SJSA1 (cell line): ENCODE data around the gene GINS3. TPM values are rescaled to one million over a fixed set of nuclear protein-coding genes. Genes with fewer than 3 reads are reported as not detected.
"Not testable (repeated sequence)": the region's sequence is repeated elsewhere in the genome, so short reads cannot be mapped to it uniquely, and the experiment has no call there.

Experiments used
- DNase-seq, 2 experiments: peaks; one replicate each; pipeline ENCODE4 v3.0.0-alpha.2; 2015 to 2020; ENCODE audit warnings: low spot score in 2 of 2, low read depth in 1 of 2
- H3K27ac ChIP-seq: fragments of 250-450 bp; sonication (Bioruptor Pico); 2 replicates; pipeline ENCODE4 v1.5.1; 2020; ENCODE audit warnings: mild to moderate bottlenecking, moderate library complexity
- H3K27me3 ChIP-seq: fragments of 250-450 bp; sonication (Bioruptor Pico); replicated peaks from 2 replicates; pipeline ENCODE4 v1.5.1; 2020; ENCODE audit warnings: mild to moderate bottlenecking, moderate library complexity
- H3K36me3 ChIP-seq: fragments of 250-450 bp; sonication (Bioruptor Pico); 2 replicates; pipeline ENCODE4 v1.5.1; 2020; ENCODE audit warnings: mild to moderate bottlenecking
- H3K4me1 ChIP-seq: fragments of 250-450 bp; sonication (Bioruptor Pico); replicated peaks from 2 replicates; pipeline ENCODE4 v1.6.1; 2021; ENCODE audit warnings: mild to moderate bottlenecking
- H3K4me3 ChIP-seq: fragments of 250-450 bp; sonication (Bioruptor Pico); 2 replicates; pipeline ENCODE4 v1.5.1; 2020; ENCODE audit warnings: mild to moderate bottlenecking
- H3K9me3 ChIP-seq: fragments of 250-450 bp; sonication (Bioruptor Pico); replicated peaks from 2 replicates; pipeline ENCODE4 v1.5.1; 2020; ENCODE audit warnings: mild to moderate bottlenecking
- total RNA-seq: library from RNA; depleted of rRNA; stranded (reverse); fragments of >200 nt; shearing (Covaris generic); gene quantifications from 2 replicates; pipeline ENCODE4 v1.2.3, GENCODE V29; 2014

Gene GINS3
- total RNA-seq, 1 experiment from 2014 or later: 15.9 TPM

- H3K27ac ChIP-seq: no peak overlapping the region
- DNase-seq: no peak
- no peaks in the 10 kb centered on the region for H3K27me3 ChIP-seq
Measured at GRCh38 chr16:58409316-58409973, 17.2 kb downstream of the GINS3 start.

GRCh38 chr16:58411336-58411735, 19.1 kb downstream of the GINS3 start:
- Histone ChIP-seq H3K27ac (no peak overlapping the region), H3K9me3 (no peaks in the 10 kb centered on the region), H3K4me1 (no peaks in the 10 kb centered on the region), H3K36me3 (no peaks in the 10 kb centered on the region), H3K27me3 (no peaks in the 10 kb centered on the region), H3K4me3 (no peak overlapping the region)
- no peak for DNase-seq

More at GRCh38 chr16:58409316-58409973, 17.2 kb downstream of the GINS3 start:
- Histone ChIP-seq H3K4me1 (no peaks in the 10 kb centered on the region), H3K4me3 (no peak overlapping the region), H3K9me3 (no peaks in the 10 kb centered on the region), H3K36me3 (no peaks in the 10 kb centered on the region)

GRCh38 chr16:58411736-58412614, 19.7 kb downstream of the GINS3 start:
- Histone ChIP-seq H3K27me3 (no peaks in the 10 kb centered on the region), H3K4me3 (no peak overlapping the region), H3K4me1 (no peaks in the 10 kb centered on the region), H3K9me3 (no peaks in the 10 kb centered on the region), H3K27ac (no peak overlapping the region), H3K36me3 (no peaks in the 10 kb centered on the region)
- DNase-seq: no peak

- not testable (repeated sequence) for H3K4me3 ChIP-seq, H3K36me3 ChIP-seq, H3K27me3 ChIP-seq, DNase-seq, H3K27ac ChIP-seq, H3K4me1 ChIP-seq, H3K9me3 ChIP-seq
Measured at GRCh38 chr16:58412615-58412970, 20.3 kb downstream of the GINS3 start.

GRCh38 chr16:58413359-58413758, 21.1 kb downstream of the GINS3 start:
- Histone ChIP-seq H3K36me3 (no peaks in the 10 kb centered on the region), H3K27ac (no peak overlapping the region), H3K4me3 (no peak overlapping the region), H3K9me3 (no peaks in the 10 kb centered on the region), H3K27me3 (no peaks in the 10 kb centered on the region), H3K4me1 (no peaks in the 10 kb centered on the region)
- no peak for DNase-seq

- Histone ChIP-seq H3K4me3 (no peak overlapping the region), H3K36me3 (no peaks in the 10 kb centered on the region), H3K27me3 (no peaks in the 10 kb centered on the region), H3K27ac (no peak overlapping the region), H3K4me1 (peaks cover 4% of the 10 kb centered on the region), H3K9me3 (no peaks in the 10 kb centered on the region)
- DNase-seq: no peak
Measured at GRCh38 chr16:58415003-58415402, 22.7 kb downstream of the GINS3 start.

- not testable (repeated sequence) for H3K9me3 ChIP-seq, H3K4me3 ChIP-seq, DNase-seq, H3K36me3 ChIP-seq, H3K27ac ChIP-seq, H3K4me1 ChIP-seq, H3K27me3 ChIP-seq
Measured at GRCh38 chr16:58415961-58416360, 23.7 kb downstream of the GINS3 start.

- no peak overlapping the region for H3K4me3 ChIP-seq
- H3K9me3 ChIP-seq: no peaks in the 10 kb centered on the region
- no peaks in the 10 kb centered on the region for H3K36me3 ChIP-seq
- DNase-seq: no peak
- no peaks in the 10 kb centered on the region for H3K27me3 ChIP-seq
- H3K4me1 ChIP-seq: peaks cover 4% of the 10 kb centered on the region
- no peak overlapping the region for H3K27ac ChIP-seq
Measured at GRCh38 chr16:58417035-58417434, 24.8 kb downstream of the GINS3 start.

- H3K36me3 ChIP-seq: no peaks in the 10 kb centered on the region
- H3K27ac ChIP-seq: no peak overlapping the region
- no peaks in the 10 kb centered on the region for H3K27me3 ChIP-seq
- H3K4me1 ChIP-seq: peaks cover 4% of the 10 kb centered on the region
- no peak overlapping the region for H3K4me3 ChIP-seq
- DNase-seq: no peak
- no peaks in the 10 kb centered on the region for H3K9me3 ChIP-seq
Measured at GRCh38 chr16:58417600-58417999, 25.3 kb downstream of the GINS3 start.

GRCh38 chr16:58418026-58418425, 25.8 kb downstream of the GINS3 start:
- Histone ChIP-seq H3K9me3 (no peaks in the 10 kb centered on the region), H3K4me1 (peaks cover 4% of the 10 kb centered on the region), H3K27ac (no peak overlapping the region), H3K27me3 (no peaks in the 10 kb centered on the region), H3K36me3 (no peaks in the 10 kb centered on the region), H3K4me3 (no peak overlapping the region)
- no peak for DNase-seq

GRCh38 chr16:58418601-58419000, 26.3 kb downstream of the GINS3 start:
- DNase-seq: no peak
- H3K27me3 ChIP-seq: peaks cover 3% of the 10 kb centered on the region; the same call in 1 of the 2 replicates
- peaks cover 4% of the 10 kb centered on the region for H3K4me1 ChIP-seq

GRCh38 chr16:58419241-58419990, 27.1 kb downstream of the GINS3 start:
- no peaks in the 10 kb centered on the region for H3K36me3 ChIP-seq
- no peak overlapping the region for H3K4me3 ChIP-seq
- H3K4me1 ChIP-seq: peaks cover 4% of the 10 kb centered on the region
- H3K9me3 ChIP-seq: no peaks in the 10 kb centered on the region
- no peak overlapping the region for H3K27ac ChIP-seq
- peaks cover 8% of the 10 kb centered on the region; the same call in 1 of the 2 replicates for H3K27me3 ChIP-seq
- DNase-seq: no peak

More at GRCh38 chr16:58418601-58419000, 26.3 kb downstream of the GINS3 start:
- H3K27ac ChIP-seq: no peak overlapping the region
- H3K9me3 ChIP-seq: no peaks in the 10 kb centered on the region
- no peaks in the 10 kb centered on the region for H3K36me3 ChIP-seq
- H3K4me3 ChIP-seq: no peak overlapping the region

- Histone ChIP-seq H3K9me3 (no peaks in the 10 kb centered on the region), H3K36me3 (no peaks in the 10 kb centered on the region), H3K27me3 (peaks cover 13% of the 10 kb centered on the region; the same call in 1 of the 2 replicates), H3K4me1 (peaks cover 4% of the 10 kb centered on the region), H3K4me3 (no peak overlapping the region), H3K27ac (no peak overlapping the region)
- no peak for DNase-seq
Measured at GRCh38 chr16:58421059-58421458, 28.8 kb downstream of the GINS3 start.

GRCh38 chr16:58421529-58421928, 29.3 kb downstream of the GINS3 start:
- DNase-seq: no peak

More at GRCh38 chr16:58421529-58421928, 29.3 kb downstream of the GINS3 start:
- Histone ChIP-seq H3K27me3 (peaks cover 13% of the 10 kb centered on the region; the same call in 1 of the 2 replicates), H3K4me1 (peaks cover 4% of the 10 kb centered on the region), H3K27ac (no peak overlapping the region), H3K36me3 (no peaks in the 10 kb centered on the region), H3K4me3 (no peak overlapping the region), H3K9me3 (no peaks in the 10 kb centered on the region)
